GM23248 (cell line): Measurements from ENCODE around the gene NCK2.

Source experiments
- EZH2 ChIP-seq: fragments of 200-600 bp; sonication (generic); IDR thresholded peaks from 2 replicates; pipeline ENCODE4 v1.6.1; 2018; ENCODE audit warnings: antibody characterized with exemption, mild to moderate bottlenecking; ENCODE audit not compliant: insufficient read depth, poor library complexity, severe bottlenecking
- EZH2phosphoT487 ChIP-seq: fragments of 200-600 bp; sonication (generic); IDR thresholded peaks from 2 replicates; pipeline ENCODE4 v1.6.1; 2018; ENCODE audit warnings: antibody characterized with exemption, moderate library complexity, mild to moderate bottlenecking, low read depth; ENCODE audit not compliant: insufficient read depth

DNA sequence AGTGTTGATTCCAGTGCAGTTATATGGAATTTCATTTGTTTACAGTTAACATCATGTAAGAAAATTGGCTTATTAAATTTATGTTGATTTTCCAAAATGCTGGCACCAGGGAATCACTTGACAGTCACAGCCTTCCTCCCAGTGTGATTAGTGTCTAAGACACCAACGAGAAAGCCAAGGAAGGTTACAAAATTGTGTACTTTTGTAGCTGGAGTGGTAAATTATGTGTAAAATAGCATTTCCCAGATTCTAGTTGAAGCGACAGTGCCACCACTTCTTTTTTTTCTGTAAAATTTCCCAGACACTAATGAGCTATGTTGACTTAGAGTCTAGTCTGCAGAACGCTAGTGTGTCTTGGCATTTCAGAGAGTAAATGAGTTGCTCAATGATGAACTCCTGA is 101.3 kb downstream of the NCK2 start:
- TF ChIP-seq EZH2 (no peak), EZH2phosphoT487 (no peak)
